Measurements from ENCODE around the gene ORM2.

Gene ORM2

DNA sequence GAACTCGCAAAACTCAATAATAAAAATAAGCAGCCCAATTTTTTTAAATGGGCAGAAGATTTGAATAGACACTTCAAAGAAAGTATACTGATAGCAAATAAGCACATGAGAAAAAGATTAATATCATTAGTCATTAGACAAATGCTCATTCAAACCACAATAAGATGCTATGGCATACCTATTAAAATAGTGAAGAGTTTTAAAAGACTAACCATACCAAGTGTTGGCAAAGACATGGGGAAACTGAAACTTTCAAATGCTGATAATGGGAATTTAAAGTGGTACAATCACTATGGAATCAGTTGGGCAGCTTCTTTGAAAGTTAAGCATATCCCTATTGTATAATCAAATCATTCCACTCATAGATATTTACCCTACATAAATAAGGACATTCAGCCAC, 33.3 kb upstream of the ORM2 start:
- no peak for DNase-seq

DNA sequence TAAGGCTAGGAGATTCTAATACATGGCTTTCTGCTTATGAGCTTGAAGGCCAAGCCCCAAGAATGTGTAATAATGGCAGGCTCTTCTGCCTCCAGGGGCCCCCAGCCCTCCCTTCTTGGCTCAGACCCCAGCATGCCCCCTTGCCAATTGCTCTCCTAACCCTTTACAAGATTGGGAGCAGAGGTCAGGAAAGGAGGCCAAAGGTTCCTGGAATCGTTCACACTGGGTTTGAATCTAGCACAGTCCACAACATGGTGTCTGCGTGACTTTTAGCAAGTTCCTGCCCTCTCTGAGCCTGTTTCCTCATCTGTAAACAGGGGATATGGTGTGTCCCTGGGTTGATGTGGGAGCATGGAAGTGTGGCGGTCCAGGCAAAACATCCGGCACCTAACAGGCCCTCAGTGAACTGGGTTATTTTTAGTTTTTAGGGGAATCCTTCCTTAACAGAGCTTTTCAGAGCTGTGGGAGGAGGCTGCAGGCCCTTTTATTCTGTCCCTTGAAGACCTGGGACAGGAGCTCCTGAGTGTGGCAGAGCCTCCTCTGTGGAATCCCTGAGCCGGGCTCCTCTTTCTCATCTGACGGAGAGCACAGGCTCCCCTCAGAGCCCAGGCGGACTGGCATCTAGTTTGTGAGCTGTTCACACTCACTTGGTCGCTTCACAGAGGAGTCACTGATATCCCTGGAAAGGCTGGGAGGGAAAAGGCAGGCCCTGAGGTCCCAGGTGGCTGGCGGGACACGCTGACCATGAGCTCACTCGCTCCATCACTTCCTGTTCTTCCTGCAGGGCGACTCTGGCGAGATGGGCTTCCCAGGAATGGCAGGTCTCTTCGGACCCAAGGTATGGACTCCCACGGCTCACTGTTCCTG, 30.1 kb upstream of the ORM2 start:
- no peak for DNase-seq

DNA sequence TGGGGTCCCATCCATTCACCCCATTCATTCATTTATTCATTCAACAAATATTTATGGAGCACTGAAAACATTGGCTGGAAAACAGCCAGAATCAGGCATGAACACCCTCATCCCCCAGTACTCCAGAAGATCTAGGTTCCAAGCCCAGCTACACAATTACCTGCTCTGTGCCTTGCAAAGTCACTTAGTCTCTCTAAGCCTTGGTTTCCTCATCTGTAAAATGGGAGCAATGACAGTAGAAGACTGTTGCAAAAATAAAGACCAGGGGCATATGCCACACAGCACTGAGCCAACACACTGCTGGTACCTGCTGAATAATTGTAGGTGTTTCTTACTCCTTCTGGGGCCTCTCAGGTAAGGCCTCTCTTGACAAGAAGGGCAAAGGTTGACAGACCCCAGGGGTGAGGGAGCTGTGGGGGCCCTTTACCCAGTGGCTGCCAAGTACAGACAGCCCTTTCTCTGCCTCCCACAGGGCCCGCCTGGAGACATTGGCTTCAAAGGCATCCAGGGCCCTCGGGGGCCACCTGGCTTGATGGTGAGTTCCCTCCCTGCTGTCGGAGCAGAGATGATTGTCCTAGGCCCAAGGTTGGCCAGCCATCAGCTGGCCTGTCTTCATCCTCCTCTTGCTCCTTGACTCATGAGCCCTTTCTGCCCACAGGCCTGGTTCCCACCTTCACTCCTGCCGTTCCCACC, 29.4 kb upstream of the ORM2 start:
- DNase-seq = no peak

DNA sequence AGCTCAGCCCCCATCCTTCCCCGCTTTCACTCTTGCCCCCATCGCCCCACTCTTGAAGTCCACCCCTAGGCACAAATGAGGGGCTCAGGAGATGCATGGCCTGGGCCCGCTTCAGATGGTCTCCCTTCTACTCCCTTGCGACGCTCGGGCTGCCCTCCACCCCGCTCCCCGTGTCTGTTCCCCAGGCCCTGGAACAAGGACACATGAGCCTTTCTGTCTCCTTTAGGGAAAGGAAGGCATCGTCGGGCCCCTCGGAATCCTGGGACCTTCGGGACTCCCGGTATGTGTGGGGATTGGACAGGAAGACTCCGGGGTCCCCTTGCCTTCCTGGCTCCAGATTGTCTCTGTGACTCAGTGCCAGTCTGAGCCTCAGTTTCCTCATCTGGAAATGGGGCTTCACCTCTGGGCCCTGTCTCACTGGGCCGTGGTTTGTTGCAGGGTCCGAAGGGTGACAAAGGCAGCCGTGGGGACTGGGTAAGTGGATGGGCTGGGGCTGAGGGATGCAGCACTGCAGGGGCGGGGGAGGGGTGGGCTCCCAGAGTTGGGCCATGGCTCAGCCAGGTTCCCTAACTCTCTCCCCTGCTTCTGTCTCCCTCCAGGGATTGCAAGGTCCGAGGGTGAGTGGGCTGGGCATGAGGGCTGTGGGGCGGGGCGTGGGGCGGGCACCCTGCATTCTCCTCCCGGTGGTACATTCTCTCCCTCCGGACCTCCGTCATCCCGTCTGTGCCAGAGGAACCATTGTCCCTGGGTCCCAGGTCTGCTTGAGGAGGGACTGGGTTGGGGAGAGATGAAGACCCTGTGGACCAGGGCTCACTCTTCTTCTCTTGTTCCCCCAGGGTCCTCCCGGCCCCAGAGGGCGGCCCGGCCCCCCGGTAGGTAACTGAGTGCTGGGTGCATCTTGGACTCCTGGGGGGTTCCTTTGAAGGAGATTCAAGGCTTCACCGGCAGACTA, 28.5 kb upstream of the ORM2 start:
- no peak for DNase-seq

DNA sequence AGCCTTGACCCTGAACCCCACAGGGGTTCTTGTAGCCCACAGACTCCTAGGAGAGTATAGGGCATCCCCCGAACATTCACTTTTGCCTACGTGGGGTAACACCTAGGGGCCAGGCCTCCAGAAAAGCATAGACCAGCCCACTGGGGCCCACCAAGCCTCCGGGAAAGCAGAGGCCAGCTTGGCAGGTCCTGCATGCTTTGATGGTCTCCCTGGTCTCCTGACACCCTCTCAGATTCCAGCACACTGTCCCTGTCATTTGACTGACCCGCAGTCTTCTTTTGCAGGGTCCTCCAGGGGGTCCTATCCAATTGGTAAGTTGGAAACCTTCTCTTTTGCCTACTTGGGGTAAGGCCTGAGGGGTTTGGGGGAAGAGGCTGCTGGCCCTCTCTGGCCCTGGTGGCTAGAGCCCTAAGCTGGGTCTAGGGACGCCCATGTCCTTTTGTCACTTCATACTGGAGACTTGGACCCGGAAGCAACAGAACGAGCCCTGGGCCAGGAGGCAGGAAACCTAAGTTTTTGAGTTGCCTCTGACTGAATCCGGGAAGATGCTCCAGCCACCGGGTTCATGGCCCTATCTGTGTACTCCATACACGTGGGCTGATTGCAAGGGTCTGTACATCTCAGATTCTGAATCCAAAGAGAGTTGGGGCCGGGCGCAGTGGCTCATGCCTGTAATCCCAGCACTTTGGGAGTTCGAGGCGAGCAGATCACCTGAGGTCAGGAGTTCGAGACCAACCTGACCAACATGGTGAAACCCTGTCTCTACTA, 27.7 kb upstream of the ORM2 start:
- DNase-seq = no peak

DNA sequence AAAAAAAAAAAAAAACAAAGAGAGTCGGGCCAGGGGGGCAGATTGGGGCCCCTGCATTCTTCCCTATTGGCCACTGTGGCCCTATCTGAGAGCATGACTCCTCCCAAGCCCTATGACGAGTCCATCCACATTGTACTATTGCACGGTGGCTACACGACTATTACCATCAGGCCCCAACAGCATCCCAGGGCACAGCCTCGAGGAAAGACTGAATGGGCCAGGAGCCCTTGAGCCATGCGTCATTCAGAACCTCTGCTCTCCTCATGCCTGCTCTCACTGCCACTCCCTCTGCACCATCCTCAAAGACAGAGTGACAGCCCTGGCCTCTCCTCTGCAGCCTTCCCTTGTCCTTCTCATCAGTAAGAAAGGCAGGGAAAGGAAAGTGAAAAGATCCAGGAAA, 26.9 kb upstream of the ORM2 start:
- DNase-seq = no peak

DNA sequence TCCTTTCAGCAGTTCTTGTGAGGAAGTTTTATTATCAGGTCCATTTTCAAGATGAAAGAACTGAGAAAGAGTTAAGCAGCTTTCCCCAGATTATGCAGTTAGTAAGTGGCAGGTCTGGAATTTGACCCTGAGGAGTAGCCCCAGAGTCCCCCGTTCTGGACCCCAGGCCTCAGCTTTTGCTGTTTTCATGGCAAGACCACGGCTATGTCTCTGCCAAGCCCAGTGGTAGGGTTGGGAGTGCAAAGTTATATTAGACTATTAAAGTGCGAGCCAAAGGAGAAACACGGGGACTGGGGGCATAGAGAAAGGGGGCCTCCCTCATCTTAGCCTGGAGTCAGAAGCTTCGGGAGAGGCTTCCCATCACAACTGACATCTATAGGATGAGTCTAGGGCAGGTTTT, 26.1 kb upstream of the ORM2 start:
- no peak for DNase-seq

DNA sequence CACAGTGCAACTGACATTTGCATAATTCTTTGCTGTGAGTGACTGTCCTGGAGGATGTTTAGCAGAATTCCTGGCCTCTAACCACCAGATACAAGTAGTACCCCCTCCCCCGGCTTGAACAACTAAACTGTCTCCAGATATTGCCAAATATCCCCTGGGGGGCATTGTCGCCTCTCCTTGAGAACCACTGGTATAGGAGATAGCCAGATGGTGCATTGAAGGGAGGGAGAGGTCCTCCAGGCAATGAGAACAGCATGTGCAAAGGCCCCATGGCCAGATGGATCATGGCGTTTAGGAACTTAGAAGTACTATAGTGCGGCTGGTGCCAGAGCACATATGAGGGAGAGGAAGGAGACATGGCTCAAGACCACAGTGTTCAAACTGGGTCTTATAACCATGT, 25.7 kb upstream of the ORM2 start:
- no peak for DNase-seq

DNA sequence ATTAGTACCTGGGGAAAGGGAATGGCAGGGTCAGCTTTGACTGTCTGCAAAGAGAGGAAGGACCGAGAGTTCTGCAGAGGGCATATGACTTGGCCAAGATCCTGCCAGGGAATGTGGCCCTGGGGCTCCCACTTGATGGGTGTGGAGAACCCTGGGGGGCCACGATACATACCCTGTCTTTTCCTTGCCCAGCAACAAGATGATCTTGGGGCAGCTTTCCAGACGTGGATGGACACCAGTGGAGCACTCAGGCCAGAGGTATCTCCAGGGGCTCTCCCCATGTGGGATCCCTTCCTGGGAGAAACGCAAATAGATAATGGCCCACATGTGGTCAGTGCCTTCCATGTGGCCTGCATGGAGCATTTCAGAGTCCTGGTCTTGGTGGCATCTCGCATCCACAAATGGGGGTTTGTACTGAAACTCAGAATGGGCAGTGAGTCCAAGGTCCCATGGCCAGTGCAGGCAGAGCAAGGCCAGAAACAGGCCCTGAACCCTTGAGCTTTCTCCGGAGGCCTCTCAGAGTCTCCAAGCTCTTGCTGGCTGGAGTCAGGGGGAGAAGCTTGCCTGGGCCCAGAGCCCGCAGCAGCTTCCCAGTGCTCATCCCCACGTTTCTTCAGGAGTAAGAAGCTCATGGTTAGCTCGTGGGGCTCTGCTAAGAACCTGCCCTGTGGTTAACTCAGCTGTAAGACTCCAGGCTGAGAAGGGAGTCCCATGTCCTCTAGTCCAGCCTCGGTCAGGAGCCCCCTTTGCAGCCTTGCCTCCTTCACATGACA, 25.1 kb upstream of the ORM2 start:
- no peak for DNase-seq

DNA sequence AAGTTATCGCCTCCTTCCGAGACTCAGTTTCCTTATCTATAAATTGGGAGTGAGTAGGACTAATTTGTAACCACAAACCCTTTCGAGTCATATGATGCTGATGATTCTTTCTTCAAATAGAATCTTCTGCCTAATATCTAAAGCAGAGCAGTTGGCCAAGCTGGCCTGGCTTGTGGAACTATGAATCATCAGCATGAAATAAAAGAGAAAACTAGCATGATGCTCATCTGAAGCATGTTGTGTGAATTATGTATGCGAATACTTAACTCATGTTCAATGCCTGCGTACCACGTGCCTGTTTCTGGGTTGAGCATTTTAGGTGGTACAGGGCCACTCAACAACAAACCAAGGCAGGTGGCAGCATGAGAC, 21.8 kb upstream of the ORM2 start:
- DNase-seq = no peak

DNA sequence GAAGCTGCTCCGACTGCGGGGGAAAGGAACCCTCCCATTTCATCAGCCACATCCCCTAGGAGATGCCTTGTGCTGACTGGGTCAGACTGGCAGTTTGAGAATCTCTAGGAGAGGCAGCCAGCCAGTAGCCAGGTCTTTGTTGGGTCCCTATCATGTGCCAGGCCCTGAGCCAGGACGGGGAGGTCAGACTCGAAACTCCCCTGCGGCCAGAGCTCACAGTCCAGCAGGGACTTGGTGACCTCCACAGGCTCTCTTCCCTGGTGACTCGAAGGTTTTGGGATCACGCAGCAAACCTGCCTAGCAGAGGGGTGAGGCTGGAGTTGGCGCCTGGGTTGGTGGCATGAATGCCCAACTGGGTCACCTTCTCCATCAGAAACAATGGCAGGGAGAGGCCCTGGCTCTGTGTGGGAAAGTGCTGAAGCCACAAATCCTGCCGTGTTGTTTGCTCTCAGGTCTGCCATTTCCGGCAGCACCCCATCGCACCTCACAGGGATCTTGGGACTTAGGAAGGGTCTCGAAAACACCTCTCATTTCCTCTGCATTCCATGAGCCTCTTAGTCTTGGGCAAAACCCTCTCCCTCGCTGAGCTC, 21.2 kb upstream of the ORM2 start:
- no peak for DNase-seq

DNA sequence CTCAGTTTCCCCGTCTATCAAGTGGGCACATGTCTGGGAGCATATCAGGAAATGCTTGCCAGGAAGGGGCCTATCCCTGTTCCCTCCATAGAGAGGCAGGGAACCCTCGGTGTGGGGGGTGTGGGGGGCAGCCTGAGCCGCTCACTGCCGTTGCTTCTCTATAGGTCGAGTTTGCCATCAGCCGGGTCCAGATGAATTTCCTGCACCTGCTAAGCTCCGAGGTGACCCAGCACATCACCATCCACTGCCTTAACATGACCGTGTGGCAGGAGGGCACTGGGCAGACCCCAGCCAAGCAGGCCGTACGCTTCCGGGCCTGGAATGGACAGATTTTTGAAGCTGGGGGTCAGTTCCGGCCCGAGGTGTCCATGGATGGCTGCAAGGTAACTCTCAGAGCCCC, 20.6 kb upstream of the ORM2 start:
- DNase-seq = no peak

DNA sequence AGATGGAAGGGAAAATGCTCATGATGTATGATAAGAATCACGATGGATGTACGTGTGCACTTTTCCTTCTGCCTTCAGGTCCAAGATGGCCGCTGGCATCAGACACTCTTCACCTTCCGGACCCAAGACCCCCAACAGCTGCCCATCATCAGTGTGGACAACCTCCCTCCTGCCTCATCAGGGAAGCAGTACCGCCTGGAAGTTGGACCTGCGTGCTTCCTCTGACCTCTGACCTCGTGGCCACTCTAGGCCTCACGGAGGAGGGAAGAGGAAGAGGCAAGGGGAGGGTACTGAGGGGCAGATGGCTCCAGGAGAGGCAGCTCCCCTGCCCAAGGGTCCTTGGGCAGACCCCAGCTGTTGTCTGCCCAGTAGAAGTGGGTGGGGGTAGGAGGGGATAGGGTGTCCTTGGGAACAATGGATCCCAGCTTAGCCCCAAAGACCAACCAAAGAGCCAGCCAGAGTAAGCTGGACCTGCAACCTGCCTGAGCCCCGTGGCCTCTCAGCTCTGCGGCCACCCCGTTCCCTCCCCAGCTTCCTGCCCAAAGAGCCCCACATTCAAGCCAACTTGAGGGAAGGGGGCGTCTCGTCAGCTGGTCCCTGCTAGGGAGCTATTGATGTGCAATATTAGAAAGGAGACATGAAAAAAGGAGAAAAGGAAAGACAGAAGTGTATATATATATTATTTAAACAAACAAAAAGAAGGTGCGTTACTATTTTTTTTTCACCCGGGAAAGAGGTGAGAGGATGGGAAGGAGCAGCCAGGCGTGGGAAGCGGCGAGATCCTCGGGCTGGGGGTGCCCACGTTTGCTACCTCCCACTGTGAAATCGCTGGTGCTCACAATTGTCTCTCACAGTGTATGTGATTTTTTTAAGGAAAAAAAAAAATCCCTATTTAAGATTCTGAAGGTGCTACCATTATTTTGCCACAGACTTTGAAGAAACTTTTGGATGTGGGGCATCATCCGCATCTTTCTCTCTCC, 18.9 kb upstream of the ORM2 start:
- DNase-seq = no peak

DNA sequence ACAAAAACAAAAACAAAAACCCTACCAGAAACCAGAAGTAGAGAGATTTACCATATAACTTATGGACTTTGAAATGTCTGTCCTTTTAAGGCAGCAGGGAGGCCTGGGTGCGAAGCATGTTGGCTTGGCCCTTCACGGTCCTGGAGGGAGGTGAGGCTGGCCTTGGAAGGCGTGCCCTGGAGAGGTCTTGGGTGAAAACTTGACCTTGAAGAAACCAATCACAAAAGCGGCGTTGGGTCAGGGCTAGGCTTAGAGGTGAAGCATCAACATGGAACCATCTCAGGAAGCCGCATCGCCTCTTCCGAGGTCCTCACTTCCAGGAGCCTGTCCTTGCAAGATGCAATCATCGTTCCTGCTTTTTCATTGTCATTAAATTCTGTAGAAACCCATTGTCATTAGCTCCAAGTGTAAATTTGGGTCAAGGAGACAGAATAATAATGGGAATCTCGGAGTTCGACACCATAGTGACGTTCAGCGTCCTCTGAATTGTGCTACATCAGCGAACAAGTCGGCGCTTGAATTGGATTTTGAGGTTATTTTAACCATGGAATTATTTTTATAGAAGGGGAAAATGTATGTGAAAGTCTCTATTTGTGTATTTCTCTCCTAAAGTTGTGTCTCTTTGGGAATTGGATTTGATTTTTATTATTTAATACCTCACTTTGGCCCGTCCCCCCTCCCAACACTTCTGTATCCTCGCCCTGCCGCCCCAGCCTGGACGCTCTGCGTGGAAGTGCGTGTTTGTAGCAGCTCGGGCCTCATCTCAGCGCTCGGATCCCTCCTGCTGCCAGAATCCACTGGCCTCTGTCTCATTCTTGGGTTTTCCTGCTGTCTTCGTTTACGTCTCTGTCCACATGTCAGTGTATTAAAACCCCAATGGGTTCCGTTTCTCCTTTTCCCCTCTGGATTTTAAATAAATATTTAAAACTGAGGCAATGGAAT, 17.8 kb upstream of the ORM2 start:
- no peak for DNase-seq

DNA sequence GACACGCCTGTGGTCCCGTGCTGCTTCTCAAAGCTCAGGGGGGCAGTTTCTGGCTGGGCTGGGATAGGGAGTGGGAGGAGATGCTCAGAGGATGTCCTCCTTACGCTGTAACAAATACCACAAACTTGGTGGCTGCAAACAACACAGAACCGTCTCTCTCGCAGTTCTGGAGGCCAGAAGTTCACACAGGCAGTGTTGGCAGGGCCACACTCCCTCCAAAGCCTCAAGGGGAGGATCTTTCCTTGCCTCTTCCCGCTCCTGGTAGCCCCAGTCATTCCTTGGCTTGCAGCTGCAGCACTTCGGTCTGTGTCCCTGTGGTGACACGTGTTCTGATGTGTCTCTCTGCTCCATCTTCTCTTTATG, 17.2 kb upstream of the ORM2 start:
- DNase-seq = no peak

DNA sequence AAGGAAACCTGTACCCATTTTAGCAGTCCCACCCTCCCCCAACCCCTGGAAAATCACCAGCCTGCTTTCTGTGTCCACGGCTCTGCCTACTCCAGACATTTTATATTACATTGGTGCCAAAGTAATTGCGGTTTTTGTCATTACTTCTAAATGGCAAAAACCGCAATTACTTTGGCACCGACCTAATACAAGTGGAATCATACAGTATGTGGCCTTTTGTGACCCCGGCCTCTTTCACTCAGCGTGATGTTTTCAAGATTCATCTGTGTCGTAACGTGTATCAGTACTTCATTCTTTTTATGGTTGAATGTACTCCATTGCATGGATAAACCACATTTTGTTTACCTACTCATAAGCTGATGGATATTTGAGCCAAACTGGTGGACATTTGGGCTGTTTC, 16.5 kb upstream of the ORM2 start:
- no peak for DNase-seq

DNA sequence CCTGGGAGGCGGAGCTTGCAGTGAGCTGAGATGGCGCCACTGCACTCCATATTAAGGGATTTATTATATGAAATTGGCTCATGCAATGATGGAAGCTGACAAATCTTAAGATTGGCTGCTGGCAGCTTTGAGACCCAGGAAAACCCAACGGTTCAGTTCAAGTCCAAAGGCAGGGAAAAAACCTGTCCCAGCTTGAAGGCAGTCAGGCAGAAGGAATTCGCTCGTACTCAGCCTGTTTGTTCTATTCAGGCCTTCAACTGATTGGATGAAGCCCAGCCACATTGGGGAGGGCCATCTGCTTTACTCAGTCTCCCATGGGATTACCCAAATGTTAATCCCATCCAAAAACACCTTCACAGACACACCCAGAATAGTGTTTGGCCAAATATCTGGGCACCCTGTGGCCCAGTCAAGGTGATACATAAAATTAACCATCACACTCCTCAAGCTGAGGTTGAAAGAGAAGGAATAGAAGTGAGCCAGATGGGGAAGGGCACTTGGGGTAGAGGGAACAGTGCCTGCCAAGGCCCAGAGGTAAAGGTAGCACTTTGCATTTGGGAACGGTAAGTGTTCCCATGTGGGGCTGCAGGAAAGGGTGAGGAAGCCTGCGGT, 15.3 kb upstream of the ORM2 start:
- no peak for DNase-seq

DNA sequence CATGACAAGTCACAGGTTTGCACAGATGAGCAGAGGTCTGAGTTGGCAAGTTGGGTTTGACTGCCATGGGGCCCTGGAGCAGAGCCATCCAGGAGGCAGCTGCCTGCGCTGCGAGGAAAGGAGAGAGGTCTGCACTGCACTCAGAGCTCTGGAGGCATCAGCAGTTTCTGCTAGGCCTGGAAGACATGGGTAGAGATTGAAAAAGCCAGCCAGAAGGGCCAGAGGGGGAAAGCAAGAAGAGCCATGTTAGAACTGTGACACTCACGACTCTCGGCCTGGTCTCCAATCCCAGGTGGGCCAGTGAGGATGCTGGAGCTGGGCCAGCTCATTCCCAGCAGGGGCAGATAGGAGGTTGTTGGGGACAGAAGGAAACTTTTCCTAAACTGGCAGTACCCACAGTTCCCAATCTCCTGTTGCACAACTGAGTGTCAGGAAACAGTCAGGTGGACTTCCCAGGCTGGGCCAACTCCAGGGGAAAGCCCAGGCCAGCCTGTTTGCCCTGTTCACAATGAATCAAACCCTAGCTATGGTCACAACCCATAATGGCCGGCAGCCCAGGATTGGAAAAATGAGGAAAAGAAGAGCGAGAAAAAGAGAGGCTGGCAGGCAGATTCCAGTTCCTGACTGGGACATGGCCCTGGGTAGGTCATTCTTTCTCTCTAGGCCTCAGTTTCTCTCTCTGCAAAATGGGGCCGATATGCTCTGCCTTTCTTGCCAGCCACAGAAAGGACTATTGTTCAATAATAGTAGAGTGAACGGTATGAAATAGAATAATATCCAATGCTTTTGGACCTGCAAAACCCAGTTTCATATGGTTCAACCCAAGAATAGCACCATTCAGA, 14.6 kb upstream of the ORM2 start:
- no peak for DNase-seq

Measured in CD4-positive, alpha-beta T cell treated with Interleukin-4 for 4 hours (primary cell).